GM18870 (cell line): ENCODE results near the gene R3HDM2.

ENCODE experiments used
- ATAC-seq: cut with Tn5 transposase; IDR thresholded peaks from one replicate; pipeline ENCODE4 v1.9.1; 2021; ENCODE audit warnings: moderate library complexity; ENCODE audit not compliant: unreplicated experiment

Gene R3HDM2

GRCh38 chr12:57220770-57221168 lies 210.1 kb downstream of the R3HDM2 start:
- ATAC-seq = no peak

DNA sequence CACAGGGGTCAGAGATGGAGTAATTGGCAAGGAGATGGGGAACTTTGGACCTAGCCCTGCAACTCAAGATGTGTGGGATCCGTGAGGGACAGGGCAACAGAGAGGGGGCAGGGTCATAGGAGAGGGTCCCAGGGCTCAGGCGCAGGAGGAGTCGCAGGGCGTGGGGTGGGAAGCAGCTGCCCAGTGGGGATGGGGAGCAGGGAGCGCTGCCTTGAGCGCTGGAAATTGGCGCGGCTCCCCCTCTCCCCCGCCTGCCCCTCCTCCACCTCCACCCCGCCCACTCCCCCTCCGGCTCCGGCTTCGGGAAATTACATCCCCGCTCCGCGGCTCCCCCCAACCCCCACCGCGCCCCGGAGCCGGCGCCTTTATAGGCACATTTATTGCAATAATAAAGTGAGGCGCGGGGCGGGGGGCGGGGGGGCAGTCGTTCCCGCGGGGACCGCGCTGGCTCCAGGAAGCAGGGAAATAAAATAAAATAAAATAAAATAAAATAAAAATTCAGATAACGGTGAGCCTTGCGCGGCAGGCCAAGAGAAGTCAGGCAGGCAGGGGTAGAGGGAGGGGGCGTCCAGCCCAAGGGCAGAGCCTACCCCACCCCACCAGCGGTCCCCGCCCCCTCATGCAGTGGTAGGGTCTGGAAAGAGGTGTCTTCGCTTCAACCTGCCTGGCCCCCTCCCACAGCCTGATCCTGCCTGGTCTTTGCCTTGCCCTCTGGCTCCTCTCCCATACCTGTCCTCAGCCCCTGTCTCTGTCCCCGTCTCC lies 210.7 kb downstream of the R3HDM2 start:
- no peak for ATAC-seq

- no peak for ATAC-seq
Measured at GRCh38 chr12:57219205-57219992, 211.4 kb downstream of the R3HDM2 start.

GRCh38 chr12:57218030-57218853 lies 212.6 kb downstream of the R3HDM2 start:
- ATAC-seq = no peak

- no peak for ATAC-seq
Measured at GRCh38 chr12:57216921-57217879, 213.6 kb downstream of the R3HDM2 start.

- no peak for ATAC-seq
Measured at GRCh38 chr12:57216014-57216911, 214.6 kb downstream of the R3HDM2 start, which contains the start of gene NXPH4. TSS of gene NXPH4 (plus strand) at chr12:57216794. CDS start at chr12:57216970, 176 bp downstream.

- ATAC-seq = no peak
Measured at GRCh38 chr12:57215668-57216013, 215.2 kb downstream of the R3HDM2 start.

DNA sequence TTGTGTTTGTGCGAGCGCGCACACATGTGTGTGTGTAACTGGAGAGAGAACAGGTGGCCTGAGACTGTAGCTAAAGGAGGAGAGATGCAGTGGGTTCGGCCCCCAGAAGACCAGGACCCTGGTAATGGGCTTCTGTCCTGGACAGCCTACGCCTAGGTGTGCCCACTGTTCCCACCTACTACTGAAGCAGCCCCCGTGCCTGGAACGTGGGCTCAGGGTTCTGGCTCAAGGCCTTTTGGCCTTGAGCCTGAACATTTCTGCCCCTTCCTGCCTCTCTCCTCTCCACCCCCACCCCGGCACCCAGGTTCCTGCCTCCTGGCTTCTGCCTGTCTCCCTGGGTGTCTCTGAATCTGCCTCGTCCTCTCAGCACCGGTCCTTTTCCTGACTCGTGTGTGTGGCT lies 215.8 kb downstream of the R3HDM2 start:
- ATAC-seq = no peak

DNA sequence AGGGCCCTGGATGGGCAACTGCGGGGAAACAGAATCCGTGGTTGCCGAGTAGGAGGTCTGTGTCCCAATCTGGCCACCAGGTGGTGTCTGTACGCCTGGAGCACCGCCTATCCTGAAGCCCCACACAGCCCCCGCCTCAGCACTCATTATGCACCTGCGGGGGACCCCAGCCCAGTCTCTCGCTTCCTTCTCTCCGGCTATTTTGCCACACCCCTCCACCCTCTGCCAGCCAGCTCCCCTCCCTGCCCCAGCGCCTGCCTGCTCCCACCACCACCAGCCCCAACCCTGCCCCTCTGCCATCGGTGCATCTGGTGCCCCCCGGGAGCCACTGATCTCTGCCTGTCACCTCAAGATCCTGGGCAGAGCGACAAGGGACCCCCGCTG lies 216.5 kb downstream of the R3HDM2 start:
- ATAC-seq = no peak

GRCh38 chr12:57213763-57214397 lies 217.0 kb downstream of the R3HDM2 start:
- ATAC-seq = no peak

DNA sequence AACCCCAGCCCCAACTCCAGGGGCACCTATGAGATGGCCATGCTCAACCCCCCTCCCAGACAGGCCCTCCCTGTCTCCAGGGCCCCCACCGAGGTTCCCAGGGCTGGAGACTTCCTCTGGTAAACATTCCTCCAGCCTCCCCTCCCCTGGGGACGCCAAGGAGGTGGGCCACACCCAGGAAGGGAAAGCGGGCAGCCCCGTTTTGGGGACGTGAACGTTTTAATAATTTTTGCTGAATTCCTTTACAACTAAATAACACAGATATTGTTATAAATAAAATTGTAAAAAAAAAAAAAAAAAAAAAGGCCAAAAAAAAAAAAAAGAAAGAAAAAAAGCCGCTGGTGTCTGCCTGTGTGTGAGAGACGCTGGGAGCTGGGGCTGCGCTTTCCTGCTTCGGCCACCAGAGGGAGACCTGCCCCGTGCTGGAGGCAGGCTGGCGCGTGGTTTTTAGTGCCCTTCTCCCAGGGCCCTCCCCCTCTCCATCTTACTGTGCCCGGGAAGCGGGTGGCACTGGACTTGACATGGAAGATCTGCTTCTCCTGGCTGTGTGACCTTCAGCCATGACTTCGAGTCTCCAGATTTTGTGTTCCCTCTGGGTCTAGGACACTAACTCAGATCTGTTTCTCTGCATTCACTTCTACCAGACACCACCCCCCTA lies 217.7 kb downstream of the R3HDM2 start:
- no peak for ATAC-seq

- no peak for ATAC-seq
Measured at GRCh38 chr12:57212701-57213057, 218.2 kb downstream of the R3HDM2 start.

DNA sequence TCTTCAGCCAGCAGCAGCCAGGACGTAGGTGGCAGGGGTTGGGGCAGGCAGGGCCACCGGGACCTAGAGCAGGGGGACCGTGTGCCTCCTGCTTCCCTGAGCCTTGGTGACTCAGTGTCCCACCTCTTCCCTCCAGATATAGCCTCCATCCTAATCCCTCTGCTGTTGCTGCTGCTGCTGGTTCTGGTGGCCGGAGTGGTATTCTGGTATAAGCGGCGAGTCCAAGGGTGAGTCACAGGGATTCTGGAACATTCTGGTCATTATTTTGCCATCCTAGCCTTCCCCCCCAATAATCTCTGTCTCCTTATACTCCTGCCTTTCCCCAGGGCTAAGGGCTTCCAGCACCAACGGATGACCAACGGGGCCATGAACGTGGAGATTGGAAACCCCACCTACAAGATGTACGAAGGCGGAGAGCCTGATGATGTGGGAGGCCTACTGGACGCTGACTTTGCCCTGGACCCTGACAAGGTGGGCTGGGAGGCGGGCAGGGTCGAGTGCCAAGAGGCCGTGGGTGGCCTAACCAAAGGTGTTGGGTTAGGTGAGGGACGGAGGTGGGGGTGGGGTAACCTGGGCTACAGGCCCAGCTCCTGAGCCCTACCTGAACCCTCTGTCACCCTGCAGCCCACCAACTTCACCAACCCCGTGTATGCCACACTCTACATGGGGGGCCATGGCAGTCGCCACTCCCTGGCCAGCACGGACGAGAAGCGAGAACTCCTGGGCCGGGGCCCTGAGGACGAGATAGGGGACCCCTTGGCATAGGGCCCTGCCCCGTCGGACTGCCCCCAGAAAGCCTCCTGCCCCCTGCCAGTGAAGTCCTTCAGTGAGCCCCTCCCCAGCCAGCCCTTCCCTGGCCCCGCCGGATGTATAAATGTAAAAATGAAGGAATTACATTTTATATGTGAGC lies 218.8 kb downstream of the R3HDM2 start:
- no peak for ATAC-seq

DNA sequence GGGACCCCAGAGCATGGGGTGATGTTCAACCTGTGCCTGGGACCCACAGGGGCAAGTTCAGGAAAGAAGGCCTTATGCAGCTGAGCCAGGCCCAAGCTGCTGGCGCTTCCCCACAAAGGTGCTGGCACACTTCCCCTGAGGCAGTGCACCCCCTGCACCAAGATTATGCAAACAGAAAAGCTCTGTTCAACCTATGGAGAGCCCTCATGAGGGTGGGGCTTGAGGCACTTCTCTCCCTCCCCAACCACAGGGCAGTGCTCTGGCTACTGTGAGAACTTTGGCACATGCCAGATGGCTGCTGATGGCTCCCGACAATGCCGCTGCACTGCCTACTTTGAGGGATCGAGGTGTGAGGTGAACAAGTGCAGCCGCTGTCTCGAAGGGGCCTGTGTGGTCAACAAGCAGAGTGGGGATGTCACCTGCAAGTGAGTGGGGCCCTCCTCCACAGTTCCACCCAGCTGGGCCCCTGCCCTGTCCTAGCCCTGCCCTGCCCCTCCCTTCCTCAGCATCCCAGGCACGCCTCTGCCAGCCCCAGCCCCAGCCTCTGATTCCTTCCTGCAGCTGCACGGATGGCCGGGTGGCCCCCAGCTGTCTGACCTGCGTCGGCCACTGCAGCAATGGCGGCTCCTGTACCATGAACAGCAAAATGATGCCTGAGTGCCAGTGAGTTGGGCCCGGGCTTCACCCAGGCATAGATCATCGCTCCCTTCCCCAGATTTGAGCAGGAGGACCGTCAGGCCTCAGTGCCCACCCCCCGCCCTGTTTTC lies 219.7 kb downstream of the R3HDM2 start:
- no peak for ATAC-seq

- ATAC-seq = no peak
Measured at GRCh38 chr12:57210461-57210860, 220.4 kb downstream of the R3HDM2 start.

DNA sequence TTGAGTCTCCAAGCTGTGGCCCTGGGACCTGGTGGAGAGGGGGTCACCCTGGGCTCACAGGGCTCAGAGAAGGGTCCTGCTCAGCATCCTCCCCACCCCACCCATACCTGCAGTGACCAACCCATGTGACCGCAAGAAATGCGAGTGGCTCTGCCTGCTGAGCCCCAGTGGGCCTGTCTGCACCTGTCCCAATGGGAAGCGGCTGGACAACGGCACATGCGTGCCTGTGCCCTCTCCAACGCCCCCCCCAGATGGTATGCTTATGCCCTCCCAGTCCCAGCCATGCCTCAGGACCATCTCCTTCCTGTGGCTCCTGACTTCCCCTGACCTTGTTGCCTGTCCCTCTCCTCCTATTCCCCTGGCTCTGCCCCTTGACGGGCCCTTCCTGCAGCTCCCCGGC lies 220.9 kb downstream of the R3HDM2 start:
- no peak for ATAC-seq
